ENCODE data around the gene WFS1. TPM values are rescaled to one million over a fixed set of nuclear protein-coding genes. Genes with fewer than 3 reads are reported as not detected.

The WFS1 gene
- total RNA-seq, 1 donor from 2014 or later, result 26.0 TPM

GRCh38 chr4:6273661-6273990, 4.0 kb downstream of the WFS1 start:
- no peak overlapping the region for H3K4me3 ChIP-seq (ENCODE audit: low read depth, low read length)

GRCh38 chr4:6275351-6275750, 5.7 kb downstream of the WFS1 start:
- DNase-seq (ENCODE audit: low read depth), result no peak
- no peak for TF ChIP-seq CTCF (IDR thresholded peaks at IDR 0.05; ENCODE audit: insufficient read depth, low read length, poor library complexity, severe bottlenecking)
- peaks cover under 1% of the 10 kb centered on the region for H3K36me3 ChIP-seq (ENCODE audit: control insufficient read depth, insufficient read depth, low read length)
- no peaks in the 10 kb centered on the region for H3K27me3 ChIP-seq (ENCODE audit: control insufficient read depth, insufficient read depth, low read length)
- H3K4me3 ChIP-seq (ENCODE audit: low read depth, low read length), result no peak overlapping the region

More at GRCh38 chr4:6273661-6273990, 4.0 kb downstream of the WFS1 start:
- H3K27me3 ChIP-seq (ENCODE audit: control insufficient read depth, insufficient read depth, low read length), result no peaks in the 10 kb centered on the region
- H3K36me3 ChIP-seq (ENCODE audit: control insufficient read depth, insufficient read depth, low read length), result no peaks in the 10 kb centered on the region
- TF ChIP-seq CTCF (IDR thresholded peaks at IDR 0.05; ENCODE audit: insufficient read depth, low read length, poor library complexity, severe bottlenecking), result no peak
- DNase-seq (ENCODE audit: low read depth), result no peak

GRCh38 chr4:6275898-6276806, 6.5 kb downstream of the WFS1 start:
- TF ChIP-seq CTCF (IDR thresholded peaks at IDR 0.05; ENCODE audit: insufficient read depth, low read length, poor library complexity, severe bottlenecking), result no peak
- no peaks in the 10 kb centered on the region for H3K27me3 ChIP-seq (ENCODE audit: control insufficient read depth, insufficient read depth, low read length)
- peaks cover 2% of the 10 kb centered on the region for H3K36me3 ChIP-seq (ENCODE audit: control insufficient read depth, insufficient read depth, low read length)
- H3K4me3 ChIP-seq (ENCODE audit: low read depth, low read length), result no peak overlapping the region
- no peak for DNase-seq (ENCODE audit: low read depth)

GRCh38 chr4:6277139-6277802, 7.6 kb downstream of the WFS1 start:
- TF ChIP-seq CTCF (IDR thresholded peaks at IDR 0.05; ENCODE audit: insufficient read depth, low read length, poor library complexity, severe bottlenecking), result no peak
- no peak for DNase-seq (ENCODE audit: low read depth)
- no peak overlapping the region for H3K4me3 ChIP-seq (ENCODE audit: low read depth, low read length)
- H3K36me3 ChIP-seq (ENCODE audit: control insufficient read depth, insufficient read depth, low read length), result peaks cover 2% of the 10 kb centered on the region
- no peaks in the 10 kb centered on the region for H3K27me3 ChIP-seq (ENCODE audit: control insufficient read depth, insufficient read depth, low read length)

- Histone ChIP-seq H3K27me3 (ENCODE audit: control insufficient read depth, insufficient read depth, low read length) (no peaks in the 10 kb centered on the region), H3K36me3 (ENCODE audit: control insufficient read depth, insufficient read depth, low read length) (peaks cover 2% of the 10 kb centered on the region), H3K4me3 (ENCODE audit: low read depth, low read length) (no peak overlapping the region)
- no peak for TF ChIP-seq CTCF (IDR thresholded peaks at IDR 0.05; ENCODE audit: insufficient read depth, low read length, poor library complexity, severe bottlenecking)
- no peak for DNase-seq (ENCODE audit: low read depth)
Observed at GRCh38 chr4:6277935-6278800, 8.5 kb downstream of the WFS1 start.
